HepG2 (cell line): Measurements from ENCODE around the gene EEF1AKMT1. TPM values are rescaled to one million over a fixed set of nuclear protein-coding genes. Genes with fewer than 3 reads are reported as not detected.

Experiments
- ATAC-seq: fragments of 200-7000 bp; cut with Tn5 transposase; 3 replicates; pipeline ENCODE4 v1.9.1; 2020; ENCODE audit warnings: mild to moderate bottlenecking, moderate library complexity
- BruUV-seq: library from RNA; stranded (reverse); fragments of 400-500 nt; replicated peaks from 2 replicates; lab custom pipeline; 2021; lab: Mats Ljungman, UMichigan
- CTCF ChIA-PET: fragments of 300-600 bp; formaldehyde crosslinking; extraction: SDS; loops from one replicate; lab custom pipeline; 2021; ENCODE audit warnings: low total read pairs, inconsistent platforms, low intra/inter-chr PET ratio; lab: Yijun Ruan, JAX
- POLR2A ChIA-PET: fragments of 350-600 bp; sonication (Branson Sonifier 250); formaldehyde crosslinking; loops from one replicate; lab custom pipeline; 2020; ENCODE audit warnings: antibody characterized with exemption, inconsistent platforms; lab: Yijun Ruan, JAX
- DNase-seq: peaks from one replicate; pipeline ENCODE4 v3.0.0-alpha.2; 2015; ENCODE audit warnings: low spot score
- FAIRE-seq: peaks from 3 replicates; lab custom pipeline; 2011; peaks lifted over from hg19 to GRCh38; lab: Jason Lieb, UNC
- H2AFZ ChIP-seq: one replicate; pipeline ENCODE4 v1.6.1; 2011; ENCODE audit warnings: low read length, inconsistent platforms
- H3K27ac ChIP-seq: fragments of 300-600 bp; 3 replicates; pipeline ENCODE4 v1.8.0; 2011; ENCODE audit warnings: mixed run types, mild to moderate bottlenecking, mixed read lengths, low read length, inconsistent platforms; ENCODE audit not compliant: insufficient read depth; ENCODE audit errors: extremely low read length
- H3K27me3 ChIP-seq, 2 experiments: fragments of 200-600 bp in 1 of 2; 2 replicates in 1 of 2; 3 replicates in 1 of 2; pipeline versions ENCODE4 v1.6.0 to v1.8.0; 2011; ENCODE audit warnings: low read length in 2 of 2, mild to moderate bottlenecking in 2 of 2, moderate library complexity in 2 of 2, inconsistent platforms in 1 of 2; ENCODE audit not compliant: insufficient read depth in 2 of 2, control insufficient read depth in 1 of 2
- H3K36me3 ChIP-seq, 2 experiments: fragments of 200-600 bp in 1 of 2; replicated peaks in 1 of 2; 2 replicates in 1 of 2; 3 replicates in 1 of 2; pipeline versions ENCODE4 v1.5.1 to v1.8.0; 2011; ENCODE audit warnings: low read length in 2 of 2, inconsistent platforms in 1 of 2; ENCODE audit not compliant: insufficient read depth in 2 of 2, control insufficient read depth in 1 of 2
- H3K4me1 ChIP-seq: 2 replicates; pipeline ENCODE4 v1.5.1; 2012; ENCODE audit warnings: low read length, inconsistent platforms; ENCODE audit not compliant: insufficient read depth
- H3K4me2 ChIP-seq: 2 replicates; pipeline ENCODE4 v1.6.0; 2011; ENCODE audit warnings: low read depth, low read length, inconsistent platforms
- H3K4me3 ChIP-seq, 3 experiments: fragments of 200-600 bp in 1 of 3; sonication (generic), shearing (Covaris generic) in 1 of 3; replicated peaks in 1 of 3; 2 replicates each; pipeline ENCODE4 v1.5.1; 2011 to 2016; ENCODE audit warnings: low read length in 3 of 3, inconsistent platforms in 2 of 3, low read depth in 2 of 3, mild to moderate bottlenecking in 2 of 3, control low read depth in 1 of 3, mixed read lengths in 1 of 3; ENCODE audit not compliant: insufficient read depth in 1 of 3
- H3K79me2 ChIP-seq: one replicate; pipeline ENCODE4 v1.6.1; 2011; ENCODE audit warnings: low read length, inconsistent platforms; ENCODE audit not compliant: insufficient read depth
- H3K9ac ChIP-seq: 2 replicates; pipeline ENCODE4 v1.6.0; 2011; ENCODE audit warnings: mild to moderate bottlenecking, low read depth, low read length, inconsistent platforms; ENCODE audit not compliant: insufficient read depth
- H3K9me3 ChIP-seq: 2 replicates; pipeline ENCODE4 v1.5.1; 2012; ENCODE audit warnings: mild to moderate bottlenecking, low read length
- H4K20me1 ChIP-seq: 2 replicates; pipeline ENCODE4 v1.6.0; 2011; ENCODE audit warnings: inconsistent platforms, mild to moderate bottlenecking, low read length, moderate library complexity; ENCODE audit not compliant: insufficient read depth
- CBFB ChIP-seq: sonication (generic); formaldehyde crosslinking; IDR thresholded peaks from 2 replicates; pipeline ENCODE4 v1.4.0; 2020; ENCODE audit warnings: missing genetic modification reagents
- ETV5 ChIP-seq: IDR thresholded peaks from 2 replicates; pipeline ENCODE4 v1.6.1; 2018; ENCODE audit warnings: missing biosample characterization, missing genetic modification reagents, inconsistent platforms, borderline replicate concordance
- MXD4 ChIP-seq: IDR thresholded peaks from 2 replicates; pipeline ENCODE4 v1.6.1; 2016; ENCODE audit warnings: mild to moderate bottlenecking, missing biosample characterization, missing genetic modification reagents
- NR3C1 ChIP-seq: sonication (generic); formaldehyde crosslinking; IDR thresholded peaks from 2 replicates; pipeline ENCODE4 v1.4.0; 2020; ENCODE audit warnings: missing genetic modification reagents
- POLR2AphosphoS5 ChIP-seq: IDR thresholded peaks from 2 replicates; pipeline ENCODE4 v1.6.1; 2012; ENCODE audit warnings: low read depth, low read length
- ZNF124 ChIP-seq: sonication (generic); formaldehyde crosslinking; IDR thresholded peaks from 2 replicates; pipeline ENCODE4 v1.4.0; 2020; ENCODE audit warnings: missing genetic modification reagents
- ZNF24 ChIP-seq: fragments of 450-650 bp; IDR thresholded peaks from 2 replicates; pipeline ENCODE4 v1.6.1; 2017; ENCODE audit warnings: antibody characterized with exemption, mild to moderate bottlenecking
- ZNF510 ChIP-seq: sonication (generic); formaldehyde crosslinking; IDR thresholded peaks from 2 replicates; pipeline ENCODE4 v1.4.0; 2020; ENCODE audit warnings: low read depth, mild to moderate bottlenecking, missing genetic modification reagents
- WGBS: methylation state at CpG from one replicate; pipeline ENCODE4 v1.1.6; 2017; ENCODE audit warnings: low lambda C conversion rate; 5-methylcytosine and 5-hydroxymethylcytosine counted together
- in situ Hi-C: cut with HindIII; loops from 2 replicates; pipeline ENCODE4 v1.10.0; 2017; ENCODE audit warnings: low pct_unique_long_range_greater_than_20kb; ENCODE audit not compliant: extremely low pct_ligation_motif_present
- intact Hi-C: fragments of 100-400 bp; cut with micrococcal nuclease; formaldehyde crosslinking; loops from one replicate; pipeline ENCODE4 v1.10.0; 2022; ENCODE audit not compliant: unreplicated experiment
- polyA plus RNA-seq, 8 experiments: library from polyadenylated mRNA; depleted of rRNA in 3 of 8; stranded (reverse) in 7 of 8; unstranded in 1 of 8; fragments of >200 nt; fragmentation: Illumina TruSeq in 4 of 8; extraction: Trizol in 4 of 8; gene quantifications; 2 replicates each; pipeline versions ENCODE4 v1.2.1 to v1.2.3, GENCODE V29; 2011 to 2016; ENCODE audit warnings: low read depth in 4 of 8, missing spikeins in 1 of 8, mixed read lengths in 1 of 8; ENCODE audit not compliant: insufficient read depth in 1 of 8
- total RNA-seq, 5 experiments: library from RNA; depleted of rRNA; stranded (reverse); fragments of >200 nt; fragmentation: Illumina TruSeq; extraction: Trizol; gene quantifications; 2 replicates each; pipeline ENCODE4 v1.2.3, GENCODE V29; 2016; ENCODE audit warnings: low read depth in 1 of 5
- TF ChIP-seq, protein P1 (sequence below): sonication (generic); formaldehyde crosslinking; IDR thresholded peaks from 2 replicates; pipeline ENCODE4 v1.4.0; 2020; ENCODE audit warnings: low read depth, missing genetic modification reagents

EEF1AKMT1 gene
- total and polyA plus RNA-seq, 2 of the 13 experiments (the other 11 are each of a cell fraction or from before 2014, with no cell fraction given): 6.0 to 16.1 TPM

DNA sequence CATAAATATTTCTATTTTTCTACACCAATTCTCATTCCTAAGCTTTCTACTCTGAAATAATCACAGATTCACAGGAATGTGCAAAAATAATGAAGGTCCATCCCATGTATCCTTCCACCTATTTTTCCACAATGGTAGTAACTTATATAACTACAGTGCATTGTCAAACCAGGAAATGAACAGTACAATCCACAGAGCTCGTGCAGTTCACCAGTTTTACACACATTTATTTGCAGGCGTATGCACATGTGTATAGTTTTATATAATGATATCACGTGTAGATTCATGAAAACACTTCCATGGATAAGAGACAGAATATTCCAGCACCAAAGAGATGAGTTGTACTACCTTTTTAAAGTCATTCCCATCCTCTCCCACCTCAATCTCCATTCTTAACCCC lies 12.9 kb downstream of the EEF1AKMT1 start:
- no peak overlapping the region for H3K27ac ChIP-seq
- H3K9ac ChIP-seq: no peak overlapping the region
- WGBS: 93% methylated on average over 3 of the region's 3 CpGs
- ChIA-PET POLR2A (no interaction called here), CTCF (no interaction called here)
- intact Hi-C loops: no loop called here
- TF ChIP-seq ZNF510 (CRISPR knock-in tag) (no peak), POLR2AphosphoS5 (no peak), ZNF124 (no peak), ZNF24 (no peak), CBFB (CRISPR knock-in tag) (no peak), ETV5 (no peak), MXD4 (CRISPR knock-in tag) (no peak), NR3C1 (CRISPR knock-in tag) (no peak)
- TF ChIP-seq, protein P1, sequence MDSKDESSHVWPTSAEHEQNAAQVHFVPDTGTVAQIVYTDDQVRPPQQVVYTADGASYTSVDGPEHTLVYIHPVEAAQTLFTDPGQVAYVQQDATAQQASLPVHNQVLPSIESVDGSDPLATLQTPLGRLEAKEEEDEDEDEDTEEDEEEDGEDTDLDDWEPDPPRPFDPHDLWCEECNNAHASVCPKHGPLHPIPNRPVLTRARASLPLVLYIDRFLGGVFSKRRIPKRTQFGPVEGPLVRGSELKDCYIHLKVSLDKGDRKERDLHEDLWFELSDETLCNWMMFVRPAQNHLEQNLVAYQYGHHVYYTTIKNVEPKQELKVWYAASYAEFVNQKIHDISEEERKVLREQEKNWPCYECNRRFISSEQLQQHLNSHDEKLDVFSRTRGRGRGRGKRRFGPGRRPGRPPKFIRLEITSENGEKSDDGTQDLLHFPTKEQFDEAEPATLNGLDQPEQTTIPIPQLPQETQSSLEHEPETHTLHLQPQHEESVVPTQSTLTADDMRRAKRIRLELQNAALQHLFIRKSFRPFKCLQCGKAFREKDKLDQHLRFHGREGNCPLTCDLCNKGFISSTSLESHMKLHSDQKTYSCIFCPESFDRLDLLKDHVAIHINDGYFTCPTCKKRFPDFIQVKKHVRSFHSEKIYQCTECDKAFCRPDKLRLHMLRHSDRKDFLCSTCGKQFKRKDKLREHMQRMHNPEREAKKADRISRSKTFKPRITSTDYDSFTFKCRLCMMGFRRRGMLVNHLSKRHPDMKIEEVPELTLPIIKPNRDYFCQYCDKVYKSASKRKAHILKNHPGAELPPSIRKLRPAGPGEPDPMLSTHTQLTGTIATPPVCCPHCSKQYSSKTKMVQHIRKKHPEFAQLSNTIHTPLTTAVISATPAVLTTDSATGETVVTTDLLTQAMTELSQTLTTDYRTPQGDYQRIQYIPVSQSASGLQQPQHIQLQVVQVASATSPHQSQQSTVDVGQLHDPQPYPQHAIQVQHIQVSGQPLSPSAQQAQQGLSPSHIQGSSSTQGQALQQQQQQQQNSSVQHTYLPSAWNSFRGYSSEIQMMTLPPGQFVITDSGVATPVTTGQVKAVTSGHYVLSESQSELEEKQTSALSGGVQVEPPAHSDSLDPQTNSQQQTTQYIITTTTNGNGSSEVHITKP (CRISPR knock-in tag): no peak
- DNase-seq: no peak
- H4K20me1 ChIP-seq: no peaks in the 10 kb centered on the region
- no peak overlapping the region for H3K4me2 ChIP-seq
- H3K27me3 ChIP-seq: no peaks in the 10 kb centered on the region
- ATAC-seq: no peak
- BruUV-seq: no TSS peak
- no peaks in the 10 kb centered on the region; a peak in 1 of 5 replicates for H3K36me3 ChIP-seq
- FAIRE-seq: no peak
- no peak overlapping the region for H2AFZ ChIP-seq
- no peaks in the 10 kb centered on the region for H3K79me2 ChIP-seq
- no peaks in the 10 kb centered on the region for H3K9me3 ChIP-seq
- no peaks in the 10 kb centered on the region for H3K4me1 ChIP-seq
- in situ Hi-C loops: no loop called here
- no peak overlapping the region for H3K4me3 ChIP-seq
